22Rv1 (cell line): Measurements from ENCODE around the gene DNM2.

Source experiments
- H3K27ac ChIP-seq: fragments of 450-650 bp; 2 replicates; pipeline ENCODE4 v1.5.1; 2017
- CTCF ChIP-seq: fragments of 450-650 bp; IDR thresholded peaks from 2 replicates; pipeline ENCODE4 v1.5.1; 2017; ENCODE audit warnings: mild to moderate bottlenecking
- ZFX ChIP-seq: fragments of 450-650 bp; IDR thresholded peaks from 2 replicates; pipeline ENCODE4 v1.6.1; 2017; ENCODE audit warnings: antibody characterized with exemption, borderline replicate concordance

Gene DNM2

GRCh38 chr19:10708291-10708690 is 9.6 kb upstream of the DNM2 start:
- TF ChIP-seq CTCF (no peak), ZFX (no peak)

GRCh38 chr19:10712045-10712444 is 5.8 kb upstream of the DNM2 start:
- no peak overlapping the region for H3K27ac ChIP-seq

More at GRCh38 chr19:10708291-10708690, 9.6 kb upstream of the DNM2 start:
- no peak overlapping the region for H3K27ac ChIP-seq

GRCh38 chr19:10712754-10713153 is 5.1 kb upstream of the DNM2 start:
- no peak for TF ChIP-seq ZFX
- no peak for TF ChIP-seq CTCF
- H3K27ac ChIP-seq, result no peak overlapping the region

More at GRCh38 chr19:10712045-10712444, 5.8 kb upstream of the DNM2 start:
- TF ChIP-seq CTCF (no peak), ZFX (no peak)

- H3K27ac ChIP-seq, result no peak overlapping the region
- TF ChIP-seq CTCF, result no peak
These were observed 4.6 kb upstream of the DNM2 start for GRCh38 chr19:10713317-10713716.

GRCh38 chr19:10717054-10717355 is 874 bp upstream of the DNM2 start:
- H3K27ac ChIP-seq, result peak overlapping the region; percentile 72
- no peak for TF ChIP-seq CTCF
- TF ChIP-seq ZFX, result no peak

GRCh38 chr19:10718205-10719196 is 622 bp downstream of the DNM2 start:
- TF ChIP-seq ZFX (no peak), CTCF (no peak)
- peak overlapping the region; percentile 90 for H3K27ac ChIP-seq

- peak overlapping the region; percentile 90 for H3K27ac ChIP-seq
These were observed 1.6 kb downstream of the DNM2 start for GRCh38 chr19:10719466-10719961.

More at GRCh38 chr19:10719466-10719961, 1.6 kb downstream of the DNM2 start:
- no peak for TF ChIP-seq CTCF
- TF ChIP-seq ZFX, result no peak
